NB4 (cell line): ENCODE results near the gene NAT16.

Experiments used
- CTCF ChIP-seq: IDR thresholded peaks from one replicate; pipeline ENCODE4 v1.5.1; 2012; ENCODE audit warnings: low read depth, low read length
- MAX ChIP-seq: IDR thresholded peaks from 2 replicates; pipeline ENCODE4 v1.6.1; 2011; ENCODE audit warnings: low read depth, low read length
- MYC ChIP-seq: IDR thresholded peaks from 2 replicates; pipeline ENCODE4 v1.6.1; 2011; ENCODE audit warnings: low read depth, low read length
- POLR2A ChIP-seq: IDR thresholded peaks from 2 replicates; pipeline ENCODE4 v1.6.1; 2011; ENCODE audit warnings: mild to moderate bottlenecking; ENCODE audit not compliant: insufficient read length; ENCODE audit errors: extremely low read depth

GRCh38 chr7:101207459-101207858 lies 27.4 kb upstream of the NAT16 start:
- TF ChIP-seq POLR2A = no peak
- TF ChIP-seq MAX = no peak
- no peak for TF ChIP-seq CTCF
- TF ChIP-seq MYC = no peak
